GM21717 (cell line): ENCODE data around the gene TCF3.
"Not testable (repeated sequence)": the region's sequence is repeated elsewhere in the genome, so short reads cannot be mapped to it uniquely, and the experiment has no call there.

Source experiments
- ATAC-seq: cut with Tn5 transposase; IDR thresholded peaks from one replicate; pipeline ENCODE4 v1.9.1; 2021; ENCODE audit warnings: mild to moderate bottlenecking, moderate library complexity; ENCODE audit not compliant: unreplicated experiment

TCF3 gene

GRCh38 chr19:1672769-1673644 is 20.6 kb upstream of the TCF3 start:
- no peak for ATAC-seq

- ATAC-seq, result no peak
These were observed 19.8 kb upstream of the TCF3 start for GRCh38 chr19:1672038-1672768.

- no peak for ATAC-seq
These were observed 19.3 kb upstream of the TCF3 start for GRCh38 chr19:1671716-1672037.

- not testable (repeated sequence) for ATAC-seq
These were observed 18.3 kb upstream of the TCF3 start for GRCh38 chr19:1670747-1671146.

GRCh38 chr19:1668486-1669270 is 16.3 kb upstream of the TCF3 start:
- ATAC-seq, result no peak

- no peak for ATAC-seq
These were observed 15.7 kb upstream of the TCF3 start for GRCh38 chr19:1668048-1668485.

GRCh38 chr19:1665565-1666047 is 13.2 kb upstream of the TCF3 start:
- no peak for ATAC-seq

GRCh38 chr19:1663852-1664251 is 11.4 kb upstream of the TCF3 start:
- ATAC-seq, result no peak

GRCh38 chr19:1663227-1663626 is 10.8 kb upstream of the TCF3 start:
- ATAC-seq, result not testable (repeated sequence)

GRCh38 chr19:1661995-1662394 is 9.6 kb upstream of the TCF3 start:
- ATAC-seq, result no peak

- ATAC-seq, result no peak
These were observed 6.6 kb upstream of the TCF3 start for GRCh38 chr19:1659084-1659427.

GRCh38 chr19:1658150-1659083 is 6.0 kb upstream of the TCF3 start:
- ATAC-seq, result no peak

GRCh38 chr19:1657746-1658145 is 5.3 kb upstream of the TCF3 start:
- ATAC-seq, result no peak

GRCh38 chr19:1656988-1657536 is 4.6 kb upstream of the TCF3 start:
- no peak for ATAC-seq

- no peak for ATAC-seq
These were observed 3.7 kb upstream of the TCF3 start for GRCh38 chr19:1655987-1656608.

GRCh38 chr19:1655131-1655981 is 2.9 kb upstream of the TCF3 start:
- ATAC-seq, result no peak

GRCh38 chr19:1654178-1654792 is 1.9 kb upstream of the TCF3 start:
- ATAC-seq, result no peak

- no peak for ATAC-seq
These were observed 849 bp upstream of the TCF3 start for GRCh38 chr19:1653300-1653628.
